PC-9 (cell line): ENCODE results near the gene ZSCAN9. TPM values are rescaled to one million over a fixed set of nuclear protein-coding genes. Genes with fewer than 3 reads are reported as not detected.

ENCODE experiments used
- BruUV-seq: library from RNA; stranded (reverse); fragments of 400-500 nt; replicated peaks from 2 replicates; lab custom pipeline; 2021; lab: Mats Ljungman, UMichigan
- CTCF ChIA-PET: fragments of 300-600 bp; sonication (Branson Sonifier 250); formaldehyde crosslinking; loops from one replicate; lab custom pipeline; 2022; ENCODE audit warnings: antibody characterized with exemption; lab: Charles Lee
- POLR2A ChIA-PET: fragments of 300-600 bp; sonication (Branson Sonifier 250); formaldehyde crosslinking; loops from one replicate; lab custom pipeline; 2022; ENCODE audit warnings: antibody characterized with exemption; ENCODE audit not compliant: unreplicated experiment; lab: Charles Lee
- DNase-seq, 2 experiments: peaks; one replicate each; pipeline versions ENCODE4 v3.0.0 to v3.0.0-alpha.2; 2015 to 2022; ENCODE audit warnings: mixed read lengths in 1 of 2
- H2AFZ ChIP-seq: fragments of 200-600 bp; sonication (generic); 2 replicates; pipeline ENCODE4 v1.8.1; 2017; ENCODE audit warnings: antibody characterized with exemption
- H3F3A ChIP-seq: fragments of 200-600 bp; sonication (generic); 2 replicates; pipeline ENCODE4 v1.8.1; 2017; ENCODE audit warnings: antibody characterized with exemption, mild to moderate bottlenecking, low read depth; ENCODE audit not compliant: insufficient read depth
- H3K27ac ChIP-seq: fragments of 200-600 bp; sonication (generic); 2 replicates; pipeline ENCODE4 v1.6.1; 2016; ENCODE audit warnings: mixed run types
- H3K27me3 ChIP-seq: fragments of 200-600 bp; sonication (generic); 2 replicates; pipeline ENCODE4 v1.6.1; 2016; ENCODE audit warnings: low read depth, mixed run types; ENCODE audit not compliant: insufficient read depth
- H3K36me3 ChIP-seq: fragments of 200-600 bp; sonication (generic); 2 replicates; pipeline ENCODE4 v1.6.1; 2016; ENCODE audit warnings: low read depth, mixed run types
- H3K4me1 ChIP-seq: fragments of 200-600 bp; sonication (generic); replicated peaks from 2 replicates; pipeline ENCODE4 v1.6.1; 2016; ENCODE audit warnings: mixed run types; ENCODE audit not compliant: insufficient read depth
- H3K4me2 ChIP-seq: fragments of 200-600 bp; sonication (generic); 2 replicates; pipeline ENCODE4 v1.6.1; 2017; ENCODE audit warnings: mixed run types
- H3K4me3 ChIP-seq: fragments of 200-600 bp; sonication (generic); 2 replicates; pipeline ENCODE4 v1.6.1; 2016; ENCODE audit warnings: mixed run types
- H3K79me2 ChIP-seq: fragments of 200-600 bp; sonication (generic); 2 replicates; pipeline ENCODE4 v1.6.1; 2017; ENCODE audit warnings: low read depth, mixed run types
- H3K9me2 ChIP-seq: fragments of 200-600 bp; sonication (generic); 2 replicates; pipeline ENCODE4 v1.8.1; 2017; ENCODE audit warnings: mild to moderate bottlenecking; ENCODE audit not compliant: insufficient read depth
- H3K9me3 ChIP-seq: fragments of 200-600 bp; sonication (generic); 2 replicates; pipeline ENCODE4 v1.8.1; 2016; ENCODE audit warnings: low read depth; ENCODE audit not compliant: insufficient read depth
- H4K20me1 ChIP-seq: fragments of 200-600 bp; sonication (generic); 2 replicates; pipeline ENCODE4 v1.8.1; 2017; ENCODE audit not compliant: insufficient read depth
- CTCF ChIP-seq: fragments of 200-600 bp; sonication (generic); conservative IDR thresholded peaks from 2 replicates; pipeline ENCODE4 v1.6.1; 2017; ENCODE audit warnings: mixed run types, antibody characterized with exemption, mild to moderate bottlenecking, moderate library complexity
- EZH2 ChIP-seq: fragments of 200-600 bp; sonication (generic); IDR thresholded peaks from 2 replicates; pipeline ENCODE4 v1.8.0; 2017; ENCODE audit warnings: antibody characterized with exemption, low read depth
- intact Hi-C: fragments of 100-400 bp; cut with micrococcal nuclease; formaldehyde crosslinking; loops from one replicate; pipeline ENCODE4 v1.10.0; 2022; ENCODE audit not compliant: unreplicated experiment
- total RNA-seq: library from RNA; stranded (reverse); gene quantifications from 2 replicates; pipeline ENCODE4 v1.2.3, GENCODE V29; 2021

ZSCAN9 gene
- total RNA-seq, 1 experiment from 2014 or later = 20.4 TPM

DNA sequence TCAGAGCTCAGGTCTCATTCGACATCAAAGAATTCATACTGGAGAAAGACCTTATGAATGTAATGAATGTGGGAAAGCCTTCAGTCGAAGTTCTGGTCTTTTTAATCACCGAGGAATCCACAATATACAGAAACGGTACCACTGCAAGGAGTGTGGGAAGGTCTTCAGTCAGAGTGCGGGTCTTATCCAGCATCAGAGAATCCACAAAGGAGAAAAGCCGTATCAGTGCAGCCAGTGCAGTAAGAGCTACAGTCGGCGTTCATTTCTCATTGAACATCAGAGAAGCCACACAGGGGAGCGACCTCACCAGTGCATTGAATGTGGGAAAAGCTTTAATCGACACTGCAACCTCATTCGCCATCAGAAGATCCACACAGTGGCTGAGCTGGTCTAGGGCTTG, 7.7 kb downstream of the ZSCAN9 start:
- Histone ChIP-seq H3K27me3 (no peaks in the 10 kb centered on the region), H3K9me3 (no peaks in the 10 kb centered on the region), H3K9me2 (no peaks in the 10 kb centered on the region), H4K20me1 (no peaks in the 10 kb centered on the region), H3F3A (no peaks in the 10 kb centered on the region), H3K4me1 (no peaks in the 10 kb centered on the region), H2AFZ (no peak overlapping the region), H3K79me2 (no peaks in the 10 kb centered on the region), H3K4me2 (no peak overlapping the region), H3K4me3 (no peak overlapping the region), H3K36me3 (no peaks in the 10 kb centered on the region; the same call in 1 of the 2 replicates), H3K27ac (no peak overlapping the region)
- DNase-seq = no peak
- intact Hi-C loops = no loop called here
- ChIA-PET CTCF (no interaction called here), POLR2A (no interaction called here)
- TF ChIP-seq EZH2 (no peak), CTCF (no peak)
- no TSS peak for BruUV-seq

- no peak for TF ChIP-seq EZH2
- no peak for TF ChIP-seq CTCF
- no peaks in the 10 kb centered on the region for H3F3A ChIP-seq
- no peaks in the 10 kb centered on the region for H3K27me3 ChIP-seq
- DNase-seq = no peak
- H3K4me3 ChIP-seq = no peak overlapping the region
- POLR2A ChIA-PET = no interaction called here
- H2AFZ ChIP-seq = no peak overlapping the region
- no peaks in the 10 kb centered on the region for H4K20me1 ChIP-seq
- no TSS peak for BruUV-seq
- no peaks in the 10 kb centered on the region for H3K36me3 ChIP-seq
- intact Hi-C loops = no loop called here
- no peaks in the 10 kb centered on the region for H3K9me3 ChIP-seq
- H3K27ac ChIP-seq = no peak overlapping the region
- H3K4me1 ChIP-seq = no peaks in the 10 kb centered on the region
- no peaks in the 10 kb centered on the region for H3K9me2 ChIP-seq
- no peak overlapping the region for H3K4me2 ChIP-seq
- no peaks in the 10 kb centered on the region for H3K79me2 ChIP-seq
- CTCF ChIA-PET = no interaction called here
These were observed 10.9 kb downstream of the ZSCAN9 start for GRCh38 chr6:28235912-28236452.

- H2AFZ ChIP-seq = no peak overlapping the region
- no peak overlapping the region for H3K4me3 ChIP-seq
- no peaks in the 10 kb centered on the region for H3K4me1 ChIP-seq
- no peaks in the 10 kb centered on the region for H4K20me1 ChIP-seq
- intact Hi-C loops = no loop called here
- H3K27me3 ChIP-seq = no peaks in the 10 kb centered on the region
- H3K9me3 ChIP-seq = no peaks in the 10 kb centered on the region
- H3K36me3 ChIP-seq = no peaks in the 10 kb centered on the region
- no peak overlapping the region for H3K27ac ChIP-seq
- ChIA-PET POLR2A (no interaction called here), CTCF (no interaction called here)
- no peak overlapping the region for H3K4me2 ChIP-seq
- no peaks in the 10 kb centered on the region for H3F3A ChIP-seq
- BruUV-seq = no TSS peak
- H3K9me2 ChIP-seq = no peaks in the 10 kb centered on the region
- TF ChIP-seq CTCF = no peak
- TF ChIP-seq EZH2 = no peak
- H3K79me2 ChIP-seq = no peaks in the 10 kb centered on the region
- no peak for DNase-seq
These were observed 14.6 kb downstream of the ZSCAN9 start for GRCh38 chr6:28239636-28240035.
